Measurements from ENCODE around the gene LRATD1.

DNA sequence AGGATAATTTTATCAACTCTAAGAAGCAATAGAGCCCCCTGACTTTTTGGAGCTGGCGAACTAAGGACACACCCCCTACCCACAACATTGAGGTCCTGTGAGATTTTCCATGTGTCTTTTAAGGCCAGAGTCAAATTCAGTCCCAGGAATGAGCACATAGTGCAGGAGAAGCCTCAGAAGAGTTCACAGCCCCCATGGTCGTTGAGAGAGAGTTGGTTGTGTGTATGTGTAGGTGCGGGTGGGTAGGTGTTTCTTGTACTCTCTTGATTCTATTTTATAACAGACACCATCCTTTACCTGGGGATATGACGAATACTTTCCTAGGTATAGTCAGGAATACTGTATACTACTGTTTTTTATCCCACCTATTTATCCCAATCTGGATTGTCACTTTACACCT lies 8.6 kb downstream of the LRATD1 start:
- TF ChIP-seq YY1 (IDR thresholded peaks at IDR 0.05; ENCODE audit: insufficient read depth, insufficient read length), result no peak
- no peak for TF ChIP-seq SUZ12 (IDR thresholded peaks at IDR 0.05; ENCODE audit: extremely low read depth, insufficient read depth, insufficient read length)

All from NT2/D1 (cell line).